GM18498 (cell line): Measurements from ENCODE around the gene KIAA1614.

Source experiments
- ATAC-seq: cut with Tn5 transposase; IDR thresholded peaks from one replicate; pipeline ENCODE4 v1.9.1; 2021; ENCODE audit warnings: mild to moderate bottlenecking, moderate library complexity; ENCODE audit not compliant: unreplicated experiment

Gene KIAA1614

GRCh38 chr1:180908074-180908765 is 4.5 kb upstream of the KIAA1614 start:
- no peak for ATAC-seq

- peak; percentile 38 for ATAC-seq
Measured at GRCh38 chr1:180909005-180909414, 3.7 kb upstream of the KIAA1614 start.

- peak; percentile 51 for ATAC-seq
Measured at GRCh38 chr1:180909462-180909976, 3.2 kb upstream of the KIAA1614 start.

- no peak for ATAC-seq
Measured at GRCh38 chr1:180911640-180912191, 981 bp upstream of the KIAA1614 start.

DNA sequence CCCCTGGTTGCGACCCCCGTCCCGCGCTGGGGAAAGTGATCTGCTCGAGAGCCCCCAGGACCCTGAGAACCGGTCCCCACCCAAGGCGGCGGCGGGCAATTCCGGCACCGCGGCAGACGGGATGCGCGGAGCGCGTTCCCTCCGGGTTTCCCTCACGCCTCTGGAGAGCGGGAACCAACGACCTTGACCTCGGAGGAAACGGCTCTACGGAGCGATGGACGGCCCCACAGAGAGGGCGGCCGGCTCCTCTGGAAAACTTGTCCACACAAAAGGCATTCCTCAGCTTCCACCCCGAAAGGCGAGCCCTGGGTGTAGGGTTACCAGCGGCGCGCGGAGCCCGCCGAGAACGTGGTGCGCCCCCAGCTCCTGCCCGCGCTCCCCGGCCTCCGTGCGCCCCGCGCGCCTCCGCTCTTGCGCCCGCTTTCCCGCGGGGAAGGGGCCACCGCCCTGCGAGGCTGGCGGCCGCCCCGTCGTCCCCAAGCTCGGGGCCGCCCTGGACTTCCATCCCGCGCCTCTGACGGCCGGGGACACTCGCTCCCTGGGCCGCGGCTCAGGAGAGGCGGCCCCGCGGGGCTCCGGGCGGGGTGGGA is 391 bp upstream of the KIAA1614 start:
- no peak for ATAC-seq

DNA sequence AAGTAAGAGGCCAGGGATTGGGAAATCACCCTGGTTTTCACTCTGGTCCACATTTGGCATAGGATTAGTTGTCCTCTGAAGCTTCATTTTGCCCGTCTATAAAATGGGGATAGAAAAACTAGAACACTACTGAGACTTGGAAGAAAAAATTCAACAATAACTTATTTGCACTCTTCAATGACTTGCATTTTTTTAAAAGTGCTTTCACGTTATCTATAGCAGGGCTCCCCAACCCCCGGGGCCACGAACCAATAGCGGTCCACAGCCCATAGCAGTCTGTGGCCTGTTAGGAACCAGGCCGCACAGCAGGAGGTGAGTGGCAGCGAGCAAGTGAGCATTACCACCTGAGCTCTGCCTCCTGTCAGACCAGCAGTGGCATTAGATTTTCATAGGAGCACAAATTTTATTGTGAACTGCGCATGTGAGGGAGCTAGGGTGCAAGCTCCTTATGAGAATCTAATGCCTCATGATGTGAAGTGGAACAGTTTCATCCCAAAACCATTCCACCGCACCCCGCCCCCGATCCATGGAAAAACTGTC is 2.8 kb downstream of the KIAA1614 start:
- no peak for ATAC-seq

GRCh38 chr1:180916012-180916770 is 3.5 kb downstream of the KIAA1614 start:
- no peak for ATAC-seq

GRCh38 chr1:180916771-180917170 is 4.1 kb downstream of the KIAA1614 start:
- no peak for ATAC-seq

GRCh38 chr1:180917306-180918065 is 4.8 kb downstream of the KIAA1614 start:
- ATAC-seq: no peak

DNA sequence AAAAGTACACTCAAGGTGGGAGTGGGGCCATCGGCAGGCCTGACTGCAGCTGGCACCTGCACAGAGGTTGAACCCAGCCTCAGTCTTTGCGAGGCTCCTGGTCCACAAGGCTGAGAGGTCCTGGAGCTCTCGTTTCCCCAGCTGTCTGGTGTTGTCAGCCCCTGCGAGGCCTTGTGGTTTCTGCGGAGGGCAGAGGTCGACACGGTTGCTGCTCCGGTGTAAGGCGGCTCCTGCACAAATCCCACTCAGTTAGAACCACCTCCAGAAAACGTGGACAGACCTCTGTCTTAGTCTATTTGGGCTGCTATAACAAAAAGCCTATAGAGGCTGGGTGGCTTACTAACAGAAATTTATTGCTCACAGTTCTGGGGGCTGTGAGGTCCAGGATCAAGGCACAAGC is 5.8 kb downstream of the KIAA1614 start:
- ATAC-seq: no peak

DNA sequence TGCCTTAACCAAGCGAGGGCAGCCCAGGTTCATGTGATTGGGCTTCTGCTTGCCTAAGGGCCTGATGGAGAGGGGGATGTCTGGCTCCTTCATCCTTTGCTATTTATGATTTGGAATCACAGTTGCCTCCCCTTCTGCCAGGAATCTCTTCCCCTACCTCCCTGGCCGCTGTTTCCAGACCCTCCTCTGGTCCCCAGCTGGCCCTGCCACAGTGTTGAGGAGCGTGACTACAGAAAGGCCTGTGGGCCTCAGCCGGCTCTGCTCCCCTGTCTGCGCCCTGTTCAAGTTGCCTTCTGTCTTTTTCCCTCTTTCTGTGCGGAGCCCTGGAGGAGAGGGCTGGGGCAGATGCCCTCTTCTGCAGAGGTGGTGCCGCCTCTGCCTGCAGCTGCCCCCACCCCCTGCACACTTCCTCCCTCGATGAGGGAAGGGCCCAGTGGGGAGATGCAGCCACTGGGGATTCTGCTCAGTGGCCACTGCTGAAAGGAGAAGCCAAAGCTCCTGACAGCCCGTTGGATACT is 6.5 kb downstream of the KIAA1614 start:
- no peak for ATAC-seq

DNA sequence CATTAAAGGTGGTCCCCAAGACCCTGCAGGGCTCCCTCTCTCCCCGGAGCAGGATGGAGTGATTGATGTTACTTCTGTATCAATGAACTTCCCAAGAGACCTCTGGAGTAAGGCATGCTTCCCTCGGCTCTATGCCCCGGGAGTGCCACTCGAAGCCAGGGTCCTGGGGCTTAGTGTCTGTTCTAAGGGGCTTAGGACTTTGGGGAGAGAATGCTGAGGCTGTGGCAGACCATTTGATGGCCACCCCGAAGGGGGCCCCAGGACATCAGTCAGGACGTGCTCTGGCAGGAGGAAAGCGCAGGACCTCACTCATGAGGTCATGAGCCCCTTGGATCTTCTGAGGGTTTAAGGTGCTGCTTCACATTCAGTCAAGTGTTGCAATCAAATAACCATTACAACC is 7.5 kb downstream of the KIAA1614 start:
- ATAC-seq: no peak

DNA sequence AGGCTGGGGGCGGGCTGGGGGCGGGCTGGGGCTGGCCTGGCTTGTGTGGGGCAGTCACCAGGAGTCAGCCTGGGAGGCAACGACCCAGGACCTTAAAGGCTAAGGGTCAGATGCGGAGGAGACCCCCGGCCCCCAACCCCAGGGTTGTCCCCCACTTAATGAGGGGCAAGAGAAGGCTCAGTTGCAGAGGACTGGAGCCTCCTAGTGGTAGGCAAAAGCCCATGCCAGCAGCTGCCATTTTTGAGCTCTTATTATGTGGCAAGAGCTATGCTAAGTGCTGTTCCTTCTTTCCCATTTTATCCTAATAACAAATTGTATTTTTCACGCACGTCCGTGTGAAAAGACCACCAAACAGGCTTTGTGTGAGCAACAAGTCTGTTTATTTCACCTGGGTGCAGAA is 8.0 kb downstream of the KIAA1614 start:
- ATAC-seq: no peak

- no peak for ATAC-seq
Measured at GRCh38 chr1:180921386-180921785, 8.7 kb downstream of the KIAA1614 start.

- ATAC-seq: no peak
Measured at GRCh38 chr1:180921891-180922630, 9.4 kb downstream of the KIAA1614 start.

GRCh38 chr1:180922631-180923015 is 9.9 kb downstream of the KIAA1614 start:
- no peak for ATAC-seq

- no peak for ATAC-seq
Measured at GRCh38 chr1:180923021-180923841, 10.5 kb downstream of the KIAA1614 start.

GRCh38 chr1:180923887-180924286 is 11.2 kb downstream of the KIAA1614 start:
- ATAC-seq: no peak

- ATAC-seq: no peak
Measured at GRCh38 chr1:180924939-180925338, 12.2 kb downstream of the KIAA1614 start.
